Activated naive CD4-positive, alpha-beta T cell treated with anti-CD3 and anti-CD28 coated beads, Interleukin-2, amount 10 ng/mL, durations not matched to agents 7 days and 5 days (primary cell): ENCODE measurements around the gene GNAS.
A peak's percentile ranks its signal among the peaks of the same experiment; 100 is the strongest.

Source experiments
- CTCF ChIA-PET: fragments of 350-600 bp; sonication (Branson Sonifier 250); formaldehyde crosslinking; loops from one replicate; lab custom pipeline; 2021; ENCODE audit warnings: antibody characterized with exemption; lab: Charles Lee
- DNase-seq: peaks from one replicate; pipeline ENCODE4 v3.0.0-alpha.2; 2020
- H3K27ac Mint-ChIP-seq: one replicate; pipeline ENCODE4 v1.8.0; 2021; ENCODE audit warnings: mild to moderate bottlenecking, moderate library complexity, mixed read lengths
- H3K27me3 Mint-ChIP-seq: one replicate; pipeline ENCODE4 v1.8.0; 2021; ENCODE audit warnings: mild to moderate bottlenecking, mixed read lengths
- H3K36me3 Mint-ChIP-seq: one replicate; pipeline ENCODE4 v1.8.0; 2021; ENCODE audit warnings: mixed read lengths
- H3K4me1 Mint-ChIP-seq: one replicate; pipeline ENCODE4 v1.8.0; 2021; ENCODE audit warnings: mixed read lengths
- H3K4me3 Mint-ChIP-seq: one replicate; pipeline ENCODE4 v1.8.0; 2021; ENCODE audit warnings: mild to moderate bottlenecking, moderate library complexity, mixed read lengths
- H3K9me3 Mint-ChIP-seq: one replicate; pipeline ENCODE4 v1.8.0; 2021; ENCODE audit warnings: mixed read lengths

The GNAS gene

DNA sequence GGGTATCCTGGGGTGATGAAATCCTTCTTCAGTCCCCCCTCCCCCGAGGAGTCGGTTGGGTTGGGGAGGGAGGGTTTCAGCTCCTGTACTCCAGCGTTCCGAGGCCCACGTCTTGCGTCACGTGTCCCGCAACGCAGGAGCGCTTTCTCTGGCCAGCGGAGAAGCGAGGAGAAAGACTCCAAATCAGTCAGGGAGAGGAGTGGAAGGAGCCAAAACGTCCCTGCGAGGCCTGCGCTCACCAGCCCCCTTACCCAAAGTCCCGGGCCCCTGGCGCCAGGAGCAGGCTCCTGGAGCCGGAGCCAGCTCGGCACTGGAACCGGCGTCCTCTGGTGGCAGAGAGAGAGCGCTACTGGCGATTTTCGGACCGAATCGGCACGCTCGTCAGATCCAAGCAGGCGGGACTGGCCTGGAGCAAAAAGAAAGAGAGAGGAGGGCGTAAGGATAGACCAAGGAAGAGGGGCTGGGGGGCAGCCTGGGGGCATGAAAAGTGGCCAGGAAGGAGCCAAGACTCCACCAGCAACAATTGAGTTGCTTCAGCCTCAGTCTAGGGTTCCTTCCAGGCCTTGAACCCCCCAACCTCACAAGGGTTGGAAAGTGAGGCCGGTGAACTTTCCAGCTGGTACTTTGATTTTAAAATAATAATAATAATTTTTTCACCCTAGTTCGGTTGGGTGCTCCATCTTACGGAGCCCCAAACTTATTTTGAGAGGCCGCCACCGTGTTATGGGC is at the start of gene GNAS:
Gene GNAS (plus strand): TSS at position 174 of the 729 bp plus-strand sequence.
- Mint-ChIP-seq H3K4me1 (peaks cover 55% of the 10 kb centered on the region), H3K9me3 (no peaks in the 10 kb centered on the region), H3K4me3 (peak within 1 kb of the TSS; percentile 78), H3K27me3 (peaks cover 93% of the 10 kb centered on the region), H3K27ac (no peak within 1 kb of the TSS), H3K36me3 (no peaks in the 10 kb centered on the region)
- CTCF ChIA-PET, result interaction anchor here (0.6 to 3.8 kb wide), 8 partner anchors 11 to 371 kb away, joined by 3 to 21 read pairs (median 5); partner anchors contain the start of gene STX16
- peak; percentile 71 for DNase-seq

GRCh38 chr20:58803533-58803932 is 49.0 kb upstream of the GNAS start:
- Mint-ChIP-seq H3K36me3 (no peaks in the 10 kb centered on the region), H3K27me3 (peaks cover 54% of the 10 kb centered on the region), H3K4me3 (no peak overlapping the region), H3K9me3 (no peaks in the 10 kb centered on the region), H3K4me1 (no peaks in the 10 kb centered on the region), H3K27ac (no peak overlapping the region)
- no peak for DNase-seq
- CTCF ChIA-PET, result no interaction called here

- H3K27ac Mint-ChIP-seq, result no peak overlapping the region
- no peaks in the 10 kb centered on the region for H3K9me3 Mint-ChIP-seq
- H3K4me1 Mint-ChIP-seq, result no peaks in the 10 kb centered on the region
- H3K4me3 Mint-ChIP-seq, result no peak overlapping the region
- CTCF ChIA-PET, result no interaction called here
- H3K27me3 Mint-ChIP-seq, result peaks cover 51% of the 10 kb centered on the region
- no peaks in the 10 kb centered on the region for H3K36me3 Mint-ChIP-seq
- DNase-seq, result no peak
These were observed 44.7 kb upstream of the GNAS start for GRCh38 chr20:58807801-58808200.

DNA sequence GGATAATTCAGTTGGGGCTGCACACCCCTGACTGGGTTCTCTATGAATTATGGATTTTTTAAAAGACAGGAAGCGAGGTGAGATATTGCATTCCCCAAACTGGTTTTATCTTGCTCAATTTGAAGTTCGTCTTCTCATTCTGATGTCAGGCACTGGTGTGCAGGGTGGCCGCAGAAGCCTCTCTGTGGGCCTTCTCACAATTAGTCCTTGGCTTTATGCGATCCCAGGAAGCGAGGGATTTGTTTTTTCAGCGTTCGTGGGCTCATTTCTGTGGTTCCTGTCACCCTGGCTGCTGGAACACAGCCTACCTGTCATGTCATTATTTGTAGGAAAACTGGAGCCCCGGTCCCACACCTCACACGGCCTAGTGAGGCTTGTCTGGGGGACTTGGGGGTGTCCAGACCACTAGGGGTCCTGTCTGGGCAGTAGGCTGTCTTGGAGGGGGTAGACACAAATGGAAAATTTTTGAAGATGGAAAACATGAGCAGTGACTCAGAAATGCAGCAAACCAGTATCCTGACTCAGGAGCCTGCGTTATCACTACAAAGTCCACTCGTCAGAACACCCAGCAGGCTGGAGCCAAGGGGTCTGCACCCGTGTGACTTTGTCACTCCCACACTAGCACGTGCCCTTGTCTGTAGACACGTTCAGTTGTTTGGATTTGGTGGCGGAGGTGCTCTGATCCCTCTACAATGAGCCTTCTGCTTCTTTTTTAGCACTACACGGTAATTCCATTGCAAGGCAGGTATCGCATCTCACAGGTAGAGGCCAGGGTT is 44.1 kb upstream of the GNAS start:
- Mint-ChIP-seq H3K4me3 (no peak overlapping the region), H3K4me1 (no peaks in the 10 kb centered on the region), H3K27ac (no peak overlapping the region), H3K36me3 (no peaks in the 10 kb centered on the region), H3K9me3 (no peaks in the 10 kb centered on the region), H3K27me3 (peaks cover 51% of the 10 kb centered on the region)
- DNase-seq, result no peak
- CTCF ChIA-PET, result no interaction called here

DNA sequence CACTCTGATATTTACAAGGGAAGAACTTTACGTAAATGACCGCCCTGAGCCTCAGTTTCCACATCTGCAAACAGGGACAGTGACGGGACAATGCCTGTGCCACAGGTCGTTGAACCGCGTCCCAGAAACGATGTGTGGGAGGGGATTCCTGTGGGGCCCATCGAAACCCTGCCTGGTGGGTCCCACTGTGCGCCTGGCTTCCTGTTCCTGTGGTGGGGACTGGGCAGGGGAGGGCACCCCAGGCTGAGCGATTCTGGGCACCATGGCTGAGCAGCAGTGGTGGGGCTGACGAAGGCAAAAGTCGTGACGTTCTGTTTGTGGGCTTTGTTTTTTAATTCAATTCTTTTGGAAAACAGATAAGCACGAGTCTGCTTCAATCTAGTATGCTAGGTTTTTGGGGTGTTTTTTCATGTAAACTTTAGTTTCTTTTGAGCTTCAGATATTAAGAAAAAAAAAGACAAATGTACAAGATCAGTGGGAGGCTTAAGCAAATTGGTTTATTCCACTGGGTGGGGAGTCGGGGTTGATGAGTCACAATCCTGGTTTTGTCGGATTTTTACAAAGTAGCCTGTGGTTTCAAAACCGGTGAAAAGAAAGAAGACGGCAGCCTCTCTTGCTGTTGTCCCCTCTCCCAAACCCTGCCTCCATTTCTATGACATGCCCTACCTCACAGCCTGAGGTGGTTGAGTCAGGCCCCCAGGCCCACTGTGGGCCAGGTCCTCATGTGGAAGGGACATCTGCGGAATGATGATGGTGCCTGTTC is 42.2 kb upstream of the GNAS start:
- no peak for DNase-seq
- Mint-ChIP-seq H3K36me3 (no peaks in the 10 kb centered on the region), H3K27ac (no peak overlapping the region), H3K4me3 (no peak overlapping the region), H3K27me3 (peaks cover 47% of the 10 kb centered on the region), H3K4me1 (no peaks in the 10 kb centered on the region), H3K9me3 (no peaks in the 10 kb centered on the region)
- CTCF ChIA-PET, result no interaction called here

DNA sequence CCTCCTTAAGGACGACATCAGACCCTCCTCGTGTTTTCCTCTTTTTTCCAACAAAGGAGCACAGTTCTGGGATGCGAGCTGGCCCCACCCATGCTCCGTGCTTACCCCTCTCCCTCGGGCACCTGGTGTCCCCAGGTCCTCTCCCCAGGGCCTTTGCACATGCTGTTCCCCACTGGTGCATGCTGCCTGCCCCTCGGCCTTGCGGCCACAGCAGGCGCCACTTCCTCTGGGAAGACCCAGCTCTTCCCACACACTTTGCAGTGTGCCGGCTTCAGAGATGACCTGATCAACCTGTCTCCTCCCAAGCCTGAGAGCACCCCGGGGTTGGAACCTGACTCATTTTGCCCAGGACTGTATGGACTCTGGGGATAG is 41.7 kb upstream of the GNAS start:
- Mint-ChIP-seq H3K4me1 (no peaks in the 10 kb centered on the region), H3K9me3 (no peaks in the 10 kb centered on the region), H3K27ac (no peak overlapping the region), H3K27me3 (peaks cover 50% of the 10 kb centered on the region), H3K4me3 (no peak overlapping the region), H3K36me3 (no peaks in the 10 kb centered on the region)
- DNase-seq, result no peak
- CTCF ChIA-PET, result no interaction called here

DNA sequence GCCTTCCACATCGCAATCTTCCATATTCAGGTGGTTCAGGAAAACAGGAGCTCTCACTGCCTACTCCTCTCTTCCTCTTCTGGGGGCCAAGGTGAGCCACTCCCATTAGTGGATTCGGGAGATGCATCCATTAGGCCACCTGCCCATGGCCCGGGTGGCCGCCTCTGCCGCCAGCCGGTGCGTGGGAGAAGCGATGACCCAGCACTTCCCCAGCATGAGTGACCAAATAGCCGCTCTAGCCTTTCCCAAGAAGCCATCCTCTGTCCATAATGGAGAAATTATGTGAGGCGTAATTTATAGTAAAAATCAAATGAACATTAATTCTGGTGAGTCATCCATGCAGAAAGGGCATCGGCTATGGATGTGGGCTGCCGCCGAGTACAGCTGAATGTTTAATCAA is 41.2 kb upstream of the GNAS start:
- CTCF ChIA-PET, result no interaction called here
- no peaks in the 10 kb centered on the region for H3K9me3 Mint-ChIP-seq
- peaks cover 46% of the 10 kb centered on the region for H3K27me3 Mint-ChIP-seq

DNA sequence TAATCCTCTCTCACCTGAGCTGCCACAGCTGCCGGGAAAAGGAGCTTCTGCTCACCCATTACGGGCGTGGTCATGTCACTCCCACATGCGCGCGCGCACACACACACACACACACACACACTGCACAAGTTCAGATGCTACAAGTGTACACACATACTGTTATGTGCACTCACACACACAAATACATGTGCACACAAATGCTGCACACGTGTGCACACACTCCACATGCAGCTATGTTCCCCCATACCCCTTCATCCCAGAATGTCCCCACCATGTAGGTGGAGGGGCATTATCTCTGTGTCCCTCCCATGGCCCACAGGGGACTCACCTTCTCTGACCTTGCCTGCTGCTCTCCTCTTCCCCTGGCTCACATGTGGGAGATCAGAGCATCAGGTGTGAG is 39.1 kb upstream of the GNAS start:
- Mint-ChIP-seq H3K9me3 (no peaks in the 10 kb centered on the region), H3K4me1 (no peaks in the 10 kb centered on the region), H3K27me3 (peaks cover 51% of the 10 kb centered on the region), H3K4me3 (no peak overlapping the region), H3K36me3 (no peaks in the 10 kb centered on the region), H3K27ac (no peak overlapping the region)
- no peak for DNase-seq
- CTCF ChIA-PET, result no interaction called here

More for the DNA sequence above, 41.2 kb upstream of the GNAS start:
- H3K36me3 Mint-ChIP-seq, result no peaks in the 10 kb centered on the region
- no peak overlapping the region for H3K4me3 Mint-ChIP-seq
- no peak for DNase-seq
- H3K4me1 Mint-ChIP-seq, result no peaks in the 10 kb centered on the region
- no peak overlapping the region for H3K27ac Mint-ChIP-seq

GRCh38 chr20:58815448-58815847 is 37.1 kb upstream of the GNAS start:
- DNase-seq, result no peak
- peaks cover 5% of the 10 kb centered on the region for H3K4me1 Mint-ChIP-seq
- H3K4me3 Mint-ChIP-seq, result no peak overlapping the region
- H3K9me3 Mint-ChIP-seq, result no peaks in the 10 kb centered on the region
- H3K36me3 Mint-ChIP-seq, result no peaks in the 10 kb centered on the region
- CTCF ChIA-PET, result no interaction called here
- no peak overlapping the region for H3K27ac Mint-ChIP-seq
- peaks cover 50% of the 10 kb centered on the region for H3K27me3 Mint-ChIP-seq

GRCh38 chr20:58816051-58816450 is 36.5 kb upstream of the GNAS start:
- peaks cover 5% of the 10 kb centered on the region for H3K4me1 Mint-ChIP-seq
- H3K4me3 Mint-ChIP-seq, result no peak overlapping the region
- H3K27me3 Mint-ChIP-seq, result peaks cover 49% of the 10 kb centered on the region
- no peak for DNase-seq
- CTCF ChIA-PET, result no interaction called here
- H3K36me3 Mint-ChIP-seq, result no peaks in the 10 kb centered on the region
- H3K9me3 Mint-ChIP-seq, result no peaks in the 10 kb centered on the region
- H3K27ac Mint-ChIP-seq, result no peak overlapping the region

DNA sequence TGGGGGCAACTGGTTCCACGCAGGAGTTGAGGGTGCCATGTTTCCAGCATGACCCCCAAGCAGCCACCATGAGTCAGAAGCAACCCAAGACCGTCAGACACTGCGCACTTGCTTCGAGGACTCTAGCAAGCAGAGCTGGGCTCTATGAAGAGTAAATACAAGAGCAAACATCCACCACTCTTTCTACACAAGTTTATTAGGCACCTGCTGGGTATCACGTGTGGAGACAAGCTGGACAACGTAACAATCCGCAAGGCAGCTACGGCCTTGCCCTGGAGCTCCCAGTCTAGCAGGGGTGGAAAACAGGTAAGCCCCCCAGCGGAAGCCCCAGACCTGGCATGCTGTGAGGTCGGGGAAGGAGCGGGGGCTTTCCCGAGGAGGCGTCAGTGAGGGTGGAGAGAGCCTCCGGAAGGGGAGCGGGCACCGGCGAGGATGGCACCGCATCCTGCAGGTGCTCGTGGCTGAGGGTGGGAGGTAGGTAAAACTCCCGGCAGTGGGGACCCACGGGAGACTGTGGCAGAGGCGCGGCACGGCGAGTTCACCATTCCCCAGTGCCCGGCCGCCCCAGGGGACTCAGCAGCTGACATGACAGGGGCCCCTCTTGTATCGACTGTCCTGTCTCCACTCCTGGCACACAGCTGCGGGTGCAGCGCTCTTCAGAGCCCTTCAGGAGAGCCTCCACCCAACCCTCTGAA is 35.4 kb upstream of the GNAS start:
- H3K4me3 Mint-ChIP-seq, result no peak overlapping the region
- no peaks in the 10 kb centered on the region for H3K9me3 Mint-ChIP-seq
- H3K27me3 Mint-ChIP-seq, result peaks cover 47% of the 10 kb centered on the region

GRCh38 chr20:58817748-58818147 is 34.8 kb upstream of the GNAS start:
- no peaks in the 10 kb centered on the region for H3K36me3 Mint-ChIP-seq
- H3K4me3 Mint-ChIP-seq, result no peak overlapping the region
- H3K27ac Mint-ChIP-seq, result no peak overlapping the region
- DNase-seq, result no peak
- CTCF ChIA-PET, result no interaction called here
- H3K27me3 Mint-ChIP-seq, result peaks cover 44% of the 10 kb centered on the region
- H3K4me1 Mint-ChIP-seq, result peaks cover 5% of the 10 kb centered on the region
- H3K9me3 Mint-ChIP-seq, result no peaks in the 10 kb centered on the region

More for the DNA sequence above, 35.4 kb upstream of the GNAS start:
- CTCF ChIA-PET, result no interaction called here
- Mint-ChIP-seq H3K27ac (peak overlapping the region; percentile 55), H3K4me1 (peaks cover 5% of the 10 kb centered on the region), H3K36me3 (no peaks in the 10 kb centered on the region)
- DNase-seq, result no peak

GRCh38 chr20:58818586-58819285 is 33.8 kb upstream of the GNAS start:
- no peaks in the 10 kb centered on the region for H3K36me3 Mint-ChIP-seq
- CTCF ChIA-PET, result interaction anchor here (0.6 kb wide), 1 partner anchor 193 kb away, joined by 3 read pairs; no protein-coding TSS in a partner anchor
- peak; percentile 60 for DNase-seq
- no peak overlapping the region for H3K4me3 Mint-ChIP-seq
- peaks cover 5% of the 10 kb centered on the region for H3K4me1 Mint-ChIP-seq
- no peaks in the 10 kb centered on the region for H3K9me3 Mint-ChIP-seq
- H3K27ac Mint-ChIP-seq, result no peak overlapping the region
- peaks cover 37% of the 10 kb centered on the region for H3K27me3 Mint-ChIP-seq
